HepG2 (cell line): ENCODE measurements around the gene ST3GAL5.

ENCODE experiments used
- FOXO1 ChIP-seq: sonication (generic); formaldehyde crosslinking; IDR thresholded peaks from 2 replicates; pipeline ENCODE4 v1.4.0; 2020; ENCODE audit warnings: missing genetic modification reagents
- HDAC6 ChIP-seq: fragments of 200-600 bp; sonication (generic); IDR thresholded peaks from 2 replicates; pipeline ENCODE4 v1.7.0; 2017; ENCODE audit warnings: mild to moderate bottlenecking, antibody characterized with exemption, low read length, low read depth
- RFX5 ChIP-seq: IDR thresholded peaks from 2 replicates; pipeline ENCODE4 v1.6.1; 2011; ENCODE audit warnings: low read depth, low read length, improper control_type of control experiment
- ZSCAN29 ChIP-seq: sonication (generic); formaldehyde crosslinking; conservative IDR thresholded peaks from 2 replicates; pipeline ENCODE4 v1.4.0; 2020; ENCODE audit warnings: mild to moderate bottlenecking, missing genetic modification reagents
- TF ChIP-seq, protein P1 (sequence below): IDR thresholded peaks from 2 replicates; pipeline ENCODE4 v1.6.1; 2016; ENCODE audit warnings: missing compliant biosample characterization, missing genetic modification reagents, borderline replicate concordance
- TF ChIP-seq, protein P2 (sequence below), 2 experiments: sonication (generic) in 1 of 2; formaldehyde crosslinking in 1 of 2; IDR thresholded peaks; 2 replicates each; pipeline versions ENCODE4 v1.5.1 to v1.6.1; 2011 to 2020; ENCODE audit warnings: borderline replicate concordance in 1 of 2, low read depth in 1 of 2, low read length in 1 of 2, mild to moderate bottlenecking in 1 of 2, missing genetic modification reagents in 1 of 2, moderate library complexity in 1 of 2

DNA sequence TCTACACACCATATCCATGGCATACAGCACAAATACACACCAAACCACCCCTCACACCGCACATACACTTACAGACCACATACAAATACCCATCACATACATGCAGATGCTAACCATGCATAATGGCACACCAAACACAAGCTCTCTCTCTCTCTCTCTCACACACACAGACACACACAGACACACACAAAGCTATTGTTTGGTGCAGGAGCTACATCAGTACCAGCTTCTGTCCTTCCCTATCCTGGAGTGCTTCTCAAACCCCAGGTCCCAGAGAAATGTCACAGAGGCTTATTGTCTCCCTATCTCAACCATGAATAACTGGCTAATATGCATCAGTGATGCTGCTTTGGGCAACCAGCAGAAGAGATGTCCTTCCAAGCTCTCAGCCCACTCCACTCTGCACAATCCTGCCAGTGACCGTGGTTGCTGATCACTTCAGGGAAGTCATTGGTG lies 36.5 kb upstream of the ST3GAL5 start:
- TF ChIP-seq ZSCAN29 (CRISPR knock-in tag) (no peak), RFX5 (no peak), HDAC6 (no peak), FOXO1 (CRISPR knock-in tag) (no peak)
- TF ChIP-seq, protein P1, sequence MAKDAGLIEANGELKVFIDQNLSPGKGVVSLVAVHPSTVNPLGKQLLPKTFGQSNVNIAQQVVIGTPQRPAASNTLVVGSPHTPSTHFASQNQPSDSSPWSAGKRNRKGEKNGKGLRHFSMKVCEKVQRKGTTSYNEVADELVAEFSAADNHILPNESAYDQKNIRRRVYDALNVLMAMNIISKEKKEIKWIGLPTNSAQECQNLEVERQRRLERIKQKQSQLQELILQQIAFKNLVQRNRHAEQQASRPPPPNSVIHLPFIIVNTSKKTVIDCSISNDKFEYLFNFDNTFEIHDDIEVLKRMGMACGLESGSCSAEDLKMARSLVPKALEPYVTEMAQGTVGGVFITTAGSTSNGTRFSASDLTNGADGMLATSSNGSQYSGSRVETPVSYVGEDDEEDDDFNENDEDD (CRISPR knock-in tag): no peak
- TF ChIP-seq, protein P2, sequence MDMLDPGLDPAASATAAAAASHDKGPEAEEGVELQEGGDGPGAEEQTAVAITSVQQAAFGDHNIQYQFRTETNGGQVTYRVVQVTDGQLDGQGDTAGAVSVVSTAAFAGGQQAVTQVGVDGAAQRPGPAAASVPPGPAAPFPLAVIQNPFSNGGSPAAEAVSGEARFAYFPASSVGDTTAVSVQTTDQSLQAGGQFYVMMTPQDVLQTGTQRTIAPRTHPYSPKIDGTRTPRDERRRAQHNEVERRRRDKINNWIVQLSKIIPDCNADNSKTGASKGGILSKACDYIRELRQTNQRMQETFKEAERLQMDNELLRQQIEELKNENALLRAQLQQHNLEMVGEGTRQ (IDR thresholded peaks at IDR 0.05; ENCODE audit: low read depth, low read length): no peak
- TF ChIP-seq, protein P2 (CRISPR knock-in tag; IDR thresholded peaks at IDR 0.05; ENCODE audit: borderline replicate concordance): no peak
